Adipose tissue (tissue), 3 donors: Measurements from ENCODE around the gene RTL10. TPM values are rescaled to one million over a fixed set of nuclear protein-coding genes. Genes with fewer than 3 reads are reported as not detected.

Experiments used
- H3K27ac ChIP-seq: one replicate; pipeline ENCODE4 v1.5.1; 2013; ENCODE audit warnings: low read depth, low read length
- WGBS, 3 donors: extraction: QIAGEN DNeasy Blood & Tissue Kit; methylation state at CpG; one replicate each; pipeline ENCODE4 v1.1.7; 2013; 5-methylcytosine and 5-hydroxymethylcytosine counted together
- polyA plus RNA-seq, 3 donors: library from polyadenylated mRNA; stranded (reverse); fragments of 200-250 nt; gene quantifications; one replicate each; pipeline ENCODE4 v1.2.3, GENCODE V29; 2013
- donor health status: healthy with polysubstance abuse.
- donor health status: Bipolar disorder and iron deficiency.
- donor health status: healthy.

Gene RTL10
- polyA plus RNA-seq, 3 donors = 3.1 to 4.3 (median 3.8) TPM

DNA sequence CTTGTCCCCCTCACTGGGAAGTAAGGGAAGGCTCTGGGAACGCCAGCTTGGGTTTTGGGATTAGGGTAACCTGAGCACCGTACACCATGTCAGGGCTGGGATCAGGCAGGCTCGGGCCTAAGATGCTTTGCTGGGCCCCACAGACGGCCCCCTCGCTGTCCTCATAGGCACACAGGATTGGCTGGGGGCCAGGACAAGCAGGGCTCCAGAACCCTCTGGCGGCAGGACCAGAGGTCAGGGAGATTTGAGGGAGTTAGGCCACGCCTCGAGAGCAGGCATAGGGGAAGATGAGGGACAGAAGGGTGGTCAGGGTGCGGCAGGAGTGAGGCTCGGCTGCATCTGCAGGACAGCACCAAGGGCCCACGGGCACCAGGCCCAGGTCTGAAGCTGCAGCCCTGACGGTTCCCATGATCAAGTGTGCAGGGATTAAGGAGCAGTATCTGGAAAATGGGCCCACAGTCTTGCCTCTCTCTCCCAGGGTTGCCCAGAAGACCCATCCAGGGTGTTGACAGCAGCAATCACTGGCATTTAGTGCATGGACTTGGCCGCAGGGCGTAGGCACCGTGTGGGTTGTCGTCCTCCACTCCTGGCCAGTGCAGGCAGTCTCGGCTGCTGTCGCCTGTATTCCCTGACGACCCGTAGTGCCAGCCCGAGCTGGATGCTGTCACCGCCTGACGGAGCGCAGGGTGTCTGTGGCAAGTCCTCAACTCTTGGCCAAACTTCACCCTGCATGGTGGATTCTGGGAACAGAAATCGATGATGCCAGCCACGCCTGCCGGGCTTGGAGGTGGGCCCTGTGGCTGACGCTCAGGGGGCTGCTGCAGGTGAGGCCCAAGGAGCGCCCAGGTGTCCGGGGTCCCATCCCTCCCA, 15.7 kb upstream of the RTL10 start:
- WGBS, 3 donors = 85 to 91% (median 90%) methylated on average over 30 of the region's 30 CpGs

DNA sequence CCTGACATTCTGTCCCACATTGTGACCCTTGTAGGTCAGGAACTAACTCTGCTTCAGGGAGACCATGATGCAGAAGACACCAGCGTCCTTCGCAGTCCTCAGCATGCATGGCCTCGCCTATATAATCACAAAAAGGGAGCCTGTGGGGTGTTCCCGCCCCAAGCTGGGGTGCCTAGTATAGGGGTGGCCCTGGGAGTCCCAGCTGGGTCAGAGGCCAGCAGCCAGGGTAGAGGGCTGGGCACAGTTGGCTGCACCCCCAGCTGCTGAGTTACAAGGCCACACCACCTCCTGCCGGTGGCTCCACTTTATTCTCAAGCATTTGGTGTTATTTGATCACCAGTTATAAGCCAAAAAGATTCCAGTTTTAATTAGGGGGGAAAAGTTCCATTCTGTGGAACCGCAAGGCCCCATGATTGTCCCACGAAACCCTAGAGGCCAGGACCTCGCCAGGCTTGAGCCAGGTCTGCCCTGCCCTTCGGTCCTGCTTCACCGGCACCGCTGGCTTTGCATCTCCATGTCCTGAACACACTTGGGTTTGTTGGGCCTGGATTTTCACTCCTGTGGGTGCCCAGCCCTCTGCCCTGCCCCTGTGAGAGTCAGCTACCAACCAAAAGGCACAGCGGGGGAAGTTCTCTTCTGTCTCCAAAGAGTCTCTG, 15.0 kb upstream of the RTL10 start:
- H3K27ac ChIP-seq = no peak overlapping the region
- 85 to 97% (median 94%) methylated on average over 12 of the region's 12 CpGs for WGBS, 3 donors

More for the DNA sequence above, 15.7 kb upstream of the RTL10 start:
- no peak overlapping the region for H3K27ac ChIP-seq

DNA sequence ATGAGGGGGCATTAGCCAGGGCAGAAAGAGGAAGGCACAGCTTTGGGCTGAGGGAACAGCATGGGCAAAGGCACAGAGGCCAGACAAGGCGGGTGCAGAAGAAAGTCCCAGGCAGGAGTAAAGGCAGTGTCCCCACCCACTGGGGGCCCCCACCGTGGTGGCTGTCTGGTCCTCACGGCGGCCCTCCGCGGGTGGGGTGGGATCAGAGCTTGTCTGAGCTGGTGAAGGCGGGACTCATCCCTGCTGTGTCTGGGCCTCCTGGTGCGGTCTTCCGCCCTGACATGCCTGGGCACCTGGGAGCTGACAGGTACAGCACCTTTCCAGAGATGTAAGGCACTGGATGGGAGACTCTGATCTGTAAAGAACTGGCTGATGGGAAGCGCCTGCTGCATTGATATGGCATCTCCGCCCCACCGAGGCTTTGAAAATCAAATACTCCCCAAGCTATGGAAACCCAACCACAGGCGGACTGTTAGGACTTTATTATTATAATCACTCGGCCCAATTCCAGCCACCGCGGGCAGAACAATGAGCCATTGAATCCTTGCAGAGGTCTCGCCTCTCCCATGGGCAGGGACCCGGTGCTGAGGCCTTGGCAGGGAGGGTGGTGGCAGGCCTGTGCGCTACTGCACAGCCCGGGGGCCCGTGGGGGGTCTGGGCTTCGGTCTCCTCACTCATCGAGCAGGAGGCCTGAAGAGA, 14.2 kb upstream of the RTL10 start:
- no peak overlapping the region for H3K27ac ChIP-seq
- WGBS, 3 donors = 63 to 85% (median 75%) methylated on average over 19 to 23 of the region's 23 CpGs

DNA sequence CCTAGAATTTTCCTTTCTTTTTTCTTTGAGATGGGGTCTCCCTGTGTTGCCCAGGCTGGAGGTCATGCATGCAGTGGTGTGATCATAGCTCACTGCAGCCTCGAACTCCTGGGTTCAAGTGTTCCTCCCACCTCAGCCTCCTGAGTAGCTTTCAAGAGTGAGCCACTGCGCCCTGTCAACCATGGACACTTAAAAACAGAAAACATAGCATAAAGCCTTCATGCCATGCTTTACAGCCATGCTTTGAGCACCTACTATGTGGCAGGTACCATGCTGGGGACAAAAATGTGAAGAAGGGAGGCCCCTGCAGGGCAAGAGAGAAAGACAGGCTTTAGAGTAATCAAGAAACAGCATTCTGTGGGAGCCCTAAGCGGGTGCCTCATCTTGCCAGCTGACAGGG, 13.7 kb upstream of the RTL10 start:
- H3K27ac ChIP-seq = no peak overlapping the region
- 95 to 96% (median 96%) methylated on average over 3 of the region's 3 CpGs for WGBS, 3 donors

DNA sequence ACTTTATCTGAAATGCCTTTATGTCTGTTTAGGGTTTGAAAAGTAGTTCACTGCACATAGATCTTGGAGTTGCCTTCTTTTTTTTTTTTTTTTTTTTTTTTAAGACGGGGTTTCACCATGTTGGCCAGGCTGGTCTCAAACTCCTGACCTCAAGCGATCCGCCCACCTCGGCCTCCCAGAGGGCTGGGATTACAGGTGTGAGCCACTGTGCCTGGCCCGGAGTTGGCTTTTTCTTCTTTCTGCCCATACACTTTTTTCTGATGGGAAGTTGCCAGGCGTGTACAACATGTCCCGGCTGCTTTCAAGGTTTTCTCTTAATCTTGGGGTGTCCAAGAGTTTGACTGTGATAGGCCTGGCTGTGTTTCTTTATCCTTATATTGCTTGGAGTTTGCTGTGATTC, 12.9 kb upstream of the RTL10 start:
- H3K27ac ChIP-seq = no peak overlapping the region
- 72 to 93% (median 91%) methylated on average over 7 of the region's 7 CpGs for WGBS, 3 donors

DNA sequence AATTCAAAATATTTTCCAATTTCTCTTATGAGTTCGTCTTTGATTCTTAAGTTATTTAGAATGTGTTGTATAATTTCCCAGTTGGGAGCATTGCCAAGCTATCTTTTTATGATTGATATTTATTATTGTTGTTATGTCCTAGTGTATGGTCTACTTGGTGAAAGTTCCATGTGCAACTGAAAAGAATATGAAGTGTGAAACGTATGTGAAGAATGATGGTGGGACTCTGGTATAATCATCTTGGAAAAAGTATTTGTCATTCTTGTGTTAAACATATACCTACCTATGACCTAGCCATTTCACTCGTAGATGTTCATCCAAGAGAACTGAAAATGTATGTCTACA, 12.0 kb upstream of the RTL10 start:
- no peak overlapping the region for H3K27ac ChIP-seq
- 91 to 92% (median 91%) methylated on average over 3 of the region's 3 CpGs for WGBS, 3 donors

DNA sequence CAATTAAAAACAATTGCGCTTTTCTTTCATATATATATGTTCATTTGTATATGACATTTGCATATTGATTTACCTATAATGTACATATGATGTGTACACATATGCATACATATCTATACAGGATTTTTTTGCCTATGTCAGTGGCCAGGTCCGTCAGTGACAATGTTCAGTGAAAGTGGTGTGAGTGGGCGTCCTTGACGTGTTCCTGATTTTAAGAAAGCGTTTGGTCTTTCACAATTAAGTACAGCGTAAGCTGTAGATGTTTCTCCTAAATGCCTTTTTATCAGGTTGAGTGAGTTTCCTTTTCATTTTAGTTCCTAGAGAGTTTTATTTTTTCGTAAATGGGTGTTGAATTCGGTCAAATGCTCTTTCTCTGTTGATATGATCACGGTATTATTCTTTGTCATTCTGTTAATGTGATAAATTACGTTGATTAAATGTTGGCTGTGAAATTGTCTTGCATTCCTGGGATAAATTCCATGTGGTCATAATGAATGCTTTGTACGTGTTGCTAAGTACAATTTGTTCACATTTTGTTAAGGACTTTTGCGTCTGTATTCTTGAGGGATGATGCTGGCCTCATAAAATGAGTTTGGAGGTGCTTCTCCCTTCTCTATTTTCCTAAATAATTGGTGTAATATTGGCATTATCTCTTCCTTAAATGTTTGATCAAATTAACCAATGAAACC, 10.6 kb upstream of the RTL10 start:
- H3K27ac ChIP-seq = no peak overlapping the region
- 75 to 78% (median 77%) methylated on average over 12 of the region's 12 CpGs for WGBS, 3 donors

DNA sequence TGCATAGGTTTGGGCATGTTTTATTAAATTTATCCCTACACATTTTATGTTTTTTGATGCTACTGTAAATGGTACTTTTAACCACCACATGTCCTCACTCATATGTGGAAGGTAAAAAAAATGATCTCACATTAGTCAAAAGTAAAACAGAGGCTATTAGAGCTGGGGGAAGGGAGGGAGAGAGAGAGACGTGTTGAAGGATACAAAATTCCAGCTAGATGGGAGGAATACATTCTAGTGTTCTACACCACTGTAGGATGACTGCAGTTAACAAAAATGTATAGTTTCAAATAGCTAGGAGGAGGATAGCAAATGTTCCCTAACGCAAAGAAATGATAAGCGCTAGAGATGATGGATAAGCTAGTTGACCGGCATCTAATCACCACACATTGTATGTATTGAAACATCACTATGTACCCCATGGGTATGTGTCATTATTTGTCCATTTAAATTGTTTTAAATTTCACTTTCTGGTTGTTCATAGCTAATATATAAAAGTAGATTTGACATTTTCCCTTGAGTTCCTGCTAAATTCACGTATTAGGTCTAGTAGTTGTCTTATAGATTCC, 9.9 kb upstream of the RTL10 start:
- 92% methylated on average over 5 of the region's 5 CpGs for WGBS, 3 donors
- H3K27ac ChIP-seq = no peak overlapping the region

DNA sequence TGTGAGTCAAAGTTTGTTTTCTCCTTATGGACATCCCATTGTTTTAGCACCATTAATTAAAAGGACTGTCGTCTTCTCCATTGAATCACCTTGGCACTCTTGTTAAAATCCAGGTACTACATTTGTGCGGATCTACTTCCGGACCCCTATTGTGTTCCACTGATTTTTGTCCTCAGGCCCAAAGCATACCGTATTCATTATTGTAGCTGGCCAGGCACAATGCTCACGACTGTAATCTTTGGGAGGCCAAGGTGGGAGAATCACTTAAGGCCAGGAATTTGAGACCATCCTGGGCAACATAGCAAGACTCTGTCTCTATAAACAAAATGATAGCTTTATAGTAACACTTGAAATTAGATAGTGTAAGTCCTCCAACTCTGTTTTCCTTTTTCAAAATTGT, 8.9 kb upstream of the RTL10 start:
- 92 to 96% (median 93%) methylated on average over 5 of the region's 5 CpGs for WGBS, 3 donors
- no peak overlapping the region for H3K27ac ChIP-seq

DNA sequence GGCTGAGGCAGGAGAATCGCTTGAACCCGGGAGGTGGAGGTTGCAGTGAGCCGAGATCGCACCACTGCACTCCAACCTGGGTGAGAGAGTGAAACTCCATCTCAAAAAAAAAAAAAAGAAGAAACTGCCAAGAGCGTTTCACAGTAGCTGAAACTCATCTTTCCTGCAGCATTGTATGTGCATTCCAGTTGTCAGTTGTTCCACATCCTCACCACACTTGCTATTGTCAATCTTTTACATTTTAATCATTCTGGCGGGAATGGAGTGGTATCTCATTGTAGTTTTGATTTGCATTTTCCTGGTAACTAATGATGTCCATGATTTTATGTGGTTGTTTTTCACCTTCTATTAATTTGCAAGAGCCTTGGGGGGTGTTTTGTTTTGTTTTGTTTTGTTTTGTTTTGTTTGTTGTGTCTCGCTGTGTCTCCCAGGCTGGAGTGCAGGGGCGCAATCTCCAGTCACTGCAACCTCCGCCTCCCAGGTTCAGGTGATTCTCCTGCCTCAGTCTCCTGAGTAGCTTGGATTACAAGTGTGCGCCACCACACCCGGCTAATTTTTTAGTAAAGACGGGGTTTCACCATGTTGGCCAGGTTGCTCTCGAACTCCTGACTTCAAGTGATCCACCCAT, 8.1 kb upstream of the RTL10 start:
- WGBS, 3 donors = 94 to 96% (median 96%) methylated on average over 13 of the region's 13 CpGs
- no peak overlapping the region for H3K27ac ChIP-seq

DNA sequence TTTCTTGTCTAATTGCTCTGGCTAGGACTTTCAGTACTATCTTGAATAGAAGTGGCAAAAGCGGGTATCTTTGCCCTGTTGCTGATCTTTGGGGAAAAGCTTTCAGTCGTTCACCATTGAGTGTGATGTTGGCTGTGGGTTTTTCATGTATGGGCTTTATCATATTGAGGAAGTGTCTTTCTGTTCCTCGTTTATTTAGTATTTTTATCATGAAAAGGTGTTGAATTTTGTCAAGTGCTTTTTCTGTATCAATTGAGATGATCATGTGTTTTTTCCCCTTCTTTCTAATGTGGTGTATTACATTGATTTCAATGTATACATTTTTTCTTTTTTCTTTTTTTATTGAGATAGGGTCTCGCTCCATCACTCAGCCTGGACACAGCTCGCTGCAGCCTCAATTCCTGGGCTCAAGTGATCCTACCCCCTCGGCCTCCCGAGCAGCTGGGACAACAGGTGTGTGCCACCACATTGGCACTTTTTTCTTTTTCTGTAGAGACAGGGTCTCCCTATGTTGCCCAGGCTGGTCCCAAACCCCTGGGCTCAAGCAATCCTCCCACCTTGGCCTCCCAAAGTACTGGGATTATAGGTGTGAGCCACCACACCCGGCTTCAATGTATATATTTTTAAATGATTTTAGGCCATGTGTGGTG, 5.3 kb upstream of the RTL10 start:
- no peak overlapping the region for H3K27ac ChIP-seq
- WGBS, 3 donors = 91 to 96% (median 94%) methylated on average over 8 of the region's 8 CpGs

DNA sequence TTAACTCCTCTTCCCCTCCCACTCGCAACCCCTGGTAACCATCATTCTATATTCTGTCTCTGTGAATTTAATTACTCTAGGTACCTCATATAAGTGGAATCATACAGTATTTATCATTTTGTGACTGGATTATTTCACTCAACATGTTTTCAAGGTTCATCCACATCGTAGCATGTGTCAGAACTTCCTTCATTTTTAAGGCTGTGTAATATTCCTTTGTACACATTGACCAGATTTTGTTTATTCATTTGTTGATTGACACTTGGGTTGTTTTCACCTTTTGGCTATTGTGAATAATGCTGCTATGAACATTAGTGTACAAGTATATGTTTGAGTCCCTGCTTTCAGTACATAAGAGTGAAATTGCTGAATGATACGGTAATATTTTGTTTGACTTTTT, 2.7 kb upstream of the RTL10 start:
- 97 to 99% (median 98%) methylated on average over 3 of the region's 3 CpGs for WGBS, 3 donors
- H3K27ac ChIP-seq = no peak overlapping the region

DNA sequence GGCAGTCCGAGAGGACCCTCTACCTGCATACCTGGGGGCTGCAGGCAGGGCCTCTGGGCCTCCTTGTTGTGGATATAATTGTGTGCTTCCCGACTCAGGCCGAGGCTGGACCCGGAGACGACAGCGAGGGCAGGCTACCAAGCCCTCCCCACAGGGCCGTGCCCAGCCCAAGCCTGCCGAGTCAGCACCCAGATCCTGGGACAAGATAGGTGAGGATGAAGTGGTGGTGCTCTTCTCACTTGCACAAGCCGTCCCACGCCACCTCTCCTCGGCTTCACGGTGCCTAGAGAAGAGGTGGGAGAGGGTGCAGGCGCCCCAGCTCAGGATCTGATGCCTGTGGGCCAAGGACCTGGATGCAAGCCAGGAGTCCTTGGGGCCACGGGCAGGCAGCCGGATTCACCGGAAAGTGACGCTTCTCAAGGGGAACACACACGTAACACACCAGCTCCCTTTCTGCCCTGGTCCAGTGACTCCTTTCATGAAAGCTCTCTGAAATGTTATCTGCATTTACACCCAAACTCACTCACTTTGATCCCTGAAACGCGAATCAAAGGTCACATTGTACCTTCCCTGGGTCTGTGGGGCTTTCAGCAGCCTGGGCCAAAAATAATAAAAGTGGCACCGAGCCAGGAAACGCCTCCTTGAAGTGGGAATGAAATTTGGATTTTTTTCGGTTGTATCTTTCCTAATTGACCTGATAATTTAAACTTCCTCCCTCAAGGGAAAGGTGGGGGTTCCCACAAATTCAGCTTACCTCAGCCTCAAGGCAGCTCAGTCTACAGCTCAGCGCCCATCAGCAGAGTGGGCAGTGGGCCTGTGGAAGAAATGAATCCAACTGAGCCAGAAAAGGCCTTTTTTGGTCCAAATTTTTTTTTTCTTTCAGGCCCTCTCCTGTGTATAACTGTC, 1.1 kb upstream of the RTL10 start:
- no peak overlapping the region for H3K27ac ChIP-seq
- 4 to 5% (median 5%) methylated on average over 24 of the region's 24 CpGs for WGBS, 3 donors

DNA sequence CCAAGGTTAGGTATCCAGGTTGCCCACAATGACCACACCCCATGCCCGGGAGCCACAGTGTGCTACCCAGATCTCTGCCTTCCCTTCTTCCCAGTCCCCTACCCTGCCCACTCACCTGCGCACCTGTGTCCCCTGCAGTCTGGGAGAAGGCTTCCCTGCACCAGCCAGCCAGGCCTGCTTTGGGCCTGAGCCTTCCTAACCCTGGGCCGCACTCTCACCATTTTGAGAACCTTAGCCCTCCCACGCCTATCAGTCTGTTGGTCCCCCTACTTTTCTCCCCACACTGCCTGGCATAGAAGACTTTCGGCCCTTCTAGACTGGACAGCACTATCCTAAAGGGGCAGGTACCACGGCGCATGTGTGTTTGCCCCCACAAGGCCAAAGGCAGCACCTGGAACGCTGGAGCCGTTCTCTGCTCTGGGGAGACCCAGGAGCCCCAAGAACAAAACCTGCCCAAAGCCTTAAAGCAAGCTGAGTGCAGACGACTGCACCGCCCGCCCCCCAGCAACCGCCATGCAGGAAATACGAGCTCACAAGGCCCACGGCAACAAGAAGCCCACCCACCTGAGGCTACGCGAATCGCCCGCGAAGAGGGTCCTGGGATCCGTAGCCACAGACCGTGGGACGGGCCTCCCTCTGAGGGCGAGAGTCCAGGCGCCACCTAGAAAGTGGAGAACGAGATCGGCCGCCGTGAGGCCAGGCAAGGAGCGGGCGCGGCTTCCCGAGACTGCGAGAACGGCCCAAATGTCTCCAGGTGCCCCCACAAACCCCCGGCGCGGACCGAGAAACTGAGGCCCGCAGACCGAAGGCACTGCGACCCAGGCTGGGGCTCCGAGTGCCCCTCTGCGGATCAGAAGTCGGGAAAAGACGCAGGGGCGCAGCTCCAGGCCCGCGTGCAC, 546 bp downstream of the RTL10 start:
- H3K27ac ChIP-seq = no peak overlapping the region
- 1 to 2% (median 1%) methylated on average over 49 of the region's 49 CpGs for WGBS, 3 donors

DNA sequence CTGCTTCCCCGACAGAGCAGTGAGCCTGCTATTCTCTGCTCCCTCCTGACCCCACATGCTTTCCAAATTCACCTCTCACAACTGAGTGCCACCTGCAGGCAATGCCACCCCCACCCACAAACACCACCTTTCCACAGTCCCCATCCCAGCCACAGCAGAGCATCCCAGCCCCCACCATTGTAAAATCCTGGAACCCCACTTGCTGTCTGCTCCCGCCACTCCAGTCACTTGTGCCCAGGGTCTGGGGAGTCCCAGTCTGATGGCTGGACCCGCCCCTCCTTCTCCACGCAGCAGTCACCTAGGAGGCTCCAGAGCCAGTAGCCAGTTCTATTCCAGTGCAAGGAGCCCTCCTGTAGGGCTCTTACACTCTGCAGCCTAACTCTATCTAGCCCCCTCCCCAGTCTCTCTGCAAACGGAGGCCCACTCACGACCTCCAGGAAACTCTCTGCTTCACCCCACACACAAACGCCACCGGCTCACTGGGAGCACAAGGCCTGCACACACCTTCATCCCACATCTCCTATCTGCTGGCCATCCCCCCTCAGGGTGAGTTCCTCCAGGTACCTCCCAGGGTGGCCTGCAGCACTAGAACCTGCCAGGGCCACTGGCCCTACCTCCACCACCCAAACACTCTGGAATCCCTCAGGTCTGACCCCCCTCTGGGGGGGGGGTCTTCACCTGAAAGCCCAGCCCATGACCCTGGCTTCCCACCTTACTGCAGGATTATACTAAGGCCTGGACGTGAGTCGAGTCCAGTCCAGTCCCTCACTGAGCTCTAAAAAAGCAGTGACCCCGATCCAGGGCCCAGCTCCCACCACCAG, 1.4 kb downstream of the RTL10 start:
- H3K27ac ChIP-seq = no peak overlapping the region
- 20 to 64% (median 49%) methylated on average over 10 to 11 of the region's 11 CpGs for WGBS, 3 donors
